Smooth muscle cell (in vitro differentiated cells): ENCODE results near the gene UBE3B. TPM values are rescaled to one million over a fixed set of nuclear protein-coding genes. Genes with fewer than 3 reads are reported as not detected.

Experiments
- DNase-seq: peaks from one replicate; lab custom pipeline; 2025; ENCODE audit not compliant: unreplicated experiment; lab: John Stamatoyannopoulos, UW
- H2AFZ ChIP-seq: fragments of 200-600 bp; sonication (generic); 2 replicates; pipeline ENCODE4 v1.6.0; 2016; ENCODE audit warnings: antibody characterized with exemption, low read depth, mild to moderate bottlenecking
- H3F3A ChIP-seq: fragments of 200-600 bp; sonication (generic); 2 replicates; pipeline ENCODE4 v1.6.0; 2017; ENCODE audit warnings: antibody characterized with exemption, low read depth
- H3K27ac ChIP-seq: fragments of 200-600 bp; sonication (generic); 2 replicates; pipeline ENCODE4 v1.5.1; 2016; ENCODE audit warnings: low read depth, mild to moderate bottlenecking
- H3K27me3 ChIP-seq: fragments of 200-600 bp; sonication (generic); 2 replicates; pipeline ENCODE4 v1.6.1; 2016; ENCODE audit warnings: low read depth, mild to moderate bottlenecking
- H3K36me3 ChIP-seq: fragments of 200-600 bp; sonication (generic); 2 replicates; pipeline ENCODE4 v1.5.1; 2016; ENCODE audit warnings: low read depth
- H3K4me1 ChIP-seq: fragments of 200-600 bp; sonication (generic); 2 replicates; pipeline ENCODE4 v1.5.1; 2016; ENCODE audit warnings: low read depth
- H3K4me2 ChIP-seq: fragments of 200-600 bp; sonication (generic); 2 replicates; pipeline ENCODE4 v1.6.0; 2016; ENCODE audit warnings: mild to moderate bottlenecking
- H3K4me3 ChIP-seq: fragments of 200-600 bp; sonication (generic); 2 replicates; pipeline ENCODE4 v1.5.1; 2016; ENCODE audit warnings: mild to moderate bottlenecking
- H3K79me2 ChIP-seq: fragments of 200-600 bp; sonication (generic); 2 replicates; pipeline ENCODE4 v1.6.0; 2016; ENCODE audit warnings: low read depth, mild to moderate bottlenecking
- H3K9ac ChIP-seq: fragments of 200-600 bp; sonication (generic); 2 replicates; pipeline ENCODE4 v1.6.0; 2016; ENCODE audit warnings: low read depth
- H3K9me3 ChIP-seq: fragments of 200-600 bp; sonication (generic); replicated peaks from 2 replicates; pipeline ENCODE4 v1.5.1; 2016; ENCODE audit warnings: low read depth
- H4K20me1 ChIP-seq: fragments of 200-600 bp; sonication (generic); 2 replicates; pipeline ENCODE4 v1.6.0; 2016; ENCODE audit warnings: low read depth
- WGBS: methylation state at CpG from one replicate; pipeline ENCODE4 v1.1.7; 2016; ENCODE audit warnings: low lambda C conversion rate; 5-methylcytosine and 5-hydroxymethylcytosine counted together
- polyA plus RNA-seq: library from polyadenylated mRNA; unstranded; fragments of >200 nt; fragmentation: Nextera tagmentation; extraction: Ambion mirVana; gene quantifications from 2 replicates; pipeline ENCODE4 v1.2.1, GENCODE V29; 2016
- total RNA-seq: library from RNA; depleted of rRNA; stranded (reverse); fragments of >200 nt; gene quantifications from 2 replicates; pipeline ENCODE4 v1.2.3, GENCODE V29; 2014
- TF ChIP-seq, protein P1 (sequence below): fragments of 200-600 bp; sonication (generic); IDR thresholded peaks from 2 replicates; pipeline ENCODE4 v1.5.1; 2017; ENCODE audit warnings: borderline replicate concordance, mild to moderate bottlenecking, antibody characterized with exemption; ENCODE audit not compliant: insufficient read depth, poor library complexity, severe bottlenecking

Gene UBE3B
- total and polyA plus RNA-seq, 2 experiments from 2014 or later = 21.8 to 62.9 TPM

DNA sequence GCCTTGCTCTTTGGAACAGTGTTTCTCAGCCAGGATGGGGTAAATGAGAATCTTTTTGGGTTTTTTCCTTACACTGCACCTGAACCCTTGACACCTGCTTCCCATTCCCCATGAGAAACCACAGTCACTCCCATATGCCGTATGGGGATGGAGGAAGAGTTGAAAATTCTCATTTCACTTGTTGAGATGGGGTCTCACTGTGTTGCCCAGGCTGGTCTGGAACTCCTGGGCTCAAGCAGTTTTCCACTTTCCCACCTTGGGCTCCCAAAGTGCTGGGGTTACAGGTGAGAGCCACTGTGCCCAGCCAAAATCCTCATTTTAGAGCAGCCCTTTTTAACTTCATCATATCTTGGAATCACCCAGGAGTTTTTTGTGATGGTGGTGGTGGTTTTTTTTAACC lies 99.9 kb downstream of the UBE3B start:
- H3K4me1 ChIP-seq = peaks cover 18% of the 10 kb centered on the region
- H3K9ac ChIP-seq = no peak overlapping the region
- 89% methylated on average over 1 of the region's 1 CpG for WGBS
- no peak overlapping the region for H3K4me2 ChIP-seq
- TF ChIP-seq, protein P1, sequence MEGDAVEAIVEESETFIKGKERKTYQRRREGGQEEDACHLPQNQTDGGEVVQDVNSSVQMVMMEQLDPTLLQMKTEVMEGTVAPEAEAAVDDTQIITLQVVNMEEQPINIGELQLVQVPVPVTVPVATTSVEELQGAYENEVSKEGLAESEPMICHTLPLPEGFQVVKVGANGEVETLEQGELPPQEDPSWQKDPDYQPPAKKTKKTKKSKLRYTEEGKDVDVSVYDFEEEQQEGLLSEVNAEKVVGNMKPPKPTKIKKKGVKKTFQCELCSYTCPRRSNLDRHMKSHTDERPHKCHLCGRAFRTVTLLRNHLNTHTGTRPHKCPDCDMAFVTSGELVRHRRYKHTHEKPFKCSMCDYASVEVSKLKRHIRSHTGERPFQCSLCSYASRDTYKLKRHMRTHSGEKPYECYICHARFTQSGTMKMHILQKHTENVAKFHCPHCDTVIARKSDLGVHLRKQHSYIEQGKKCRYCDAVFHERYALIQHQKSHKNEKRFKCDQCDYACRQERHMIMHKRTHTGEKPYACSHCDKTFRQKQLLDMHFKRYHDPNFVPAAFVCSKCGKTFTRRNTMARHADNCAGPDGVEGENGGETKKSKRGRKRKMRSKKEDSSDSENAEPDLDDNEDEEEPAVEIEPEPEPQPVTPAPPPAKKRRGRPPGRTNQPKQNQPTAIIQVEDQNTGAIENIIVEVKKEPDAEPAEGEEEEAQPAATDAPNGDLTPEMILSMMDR = no peak
- H4K20me1 ChIP-seq = no peaks in the 10 kb centered on the region
- no peak overlapping the region for H3K27ac ChIP-seq
- no peaks in the 10 kb centered on the region for H3K27me3 ChIP-seq
- no peak overlapping the region for H3K4me3 ChIP-seq
- H3K9me3 ChIP-seq = no peaks in the 10 kb centered on the region
- peaks cover 4% of the 10 kb centered on the region for H3K36me3 ChIP-seq
- peaks cover 32% of the 10 kb centered on the region for H3K79me2 ChIP-seq
- H3F3A ChIP-seq = peaks cover 3% of the 10 kb centered on the region
- no peak overlapping the region for H2AFZ ChIP-seq
- DNase-seq = no peak

GRCh38 chr12:109578330-109578927 lies 101.0 kb downstream of the UBE3B start:
- Histone ChIP-seq H3K9ac (no peak overlapping the region), H4K20me1 (no peaks in the 10 kb centered on the region), H3K9me3 (no peaks in the 10 kb centered on the region), H3K36me3 (peaks cover 4% of the 10 kb centered on the region), H3F3A (peaks cover 3% of the 10 kb centered on the region), H3K27me3 (no peaks in the 10 kb centered on the region), H3K4me3 (no peak overlapping the region), H3K79me2 (peaks cover 32% of the 10 kb centered on the region), H3K4me2 (no peak overlapping the region), H3K27ac (no peak overlapping the region), H3K4me1 (peaks cover 11% of the 10 kb centered on the region), H2AFZ (no peak overlapping the region)
- DNase-seq = no peak
- WGBS = 87% methylated on average over 8 of the region's 8 CpGs
- TF ChIP-seq, protein P1 = no peak

GRCh38 chr12:109579639-109580038 lies 102.2 kb downstream of the UBE3B start:
- Histone ChIP-seq H3K9me3 (no peaks in the 10 kb centered on the region), H3K27ac (no peak overlapping the region), H4K20me1 (peaks cover 5% of the 10 kb centered on the region), H3K4me3 (no peak overlapping the region), H3K4me2 (no peak overlapping the region), H2AFZ (no peak overlapping the region), H3K36me3 (peaks cover 4% of the 10 kb centered on the region), H3K9ac (no peak overlapping the region), H3F3A (peaks cover 3% of the 10 kb centered on the region), H3K27me3 (no peaks in the 10 kb centered on the region), H3K4me1 (peaks cover 5% of the 10 kb centered on the region), H3K79me2 (peaks cover 22% of the 10 kb centered on the region)
- TF ChIP-seq, protein P1 = no peak
- DNase-seq = no peak
- WGBS = 94% methylated on average over 7 of the region's 7 CpGs

GRCh38 chr12:109580272-109580671 lies 102.8 kb downstream of the UBE3B start:
- H3K79me2 ChIP-seq = peaks cover 16% of the 10 kb centered on the region
- no peak overlapping the region for H2AFZ ChIP-seq
- H3K9ac ChIP-seq = no peak overlapping the region
- H3K4me3 ChIP-seq = no peak overlapping the region
- no peak for DNase-seq
- H3K36me3 ChIP-seq = peaks cover 4% of the 10 kb centered on the region
- no peaks in the 10 kb centered on the region for H3K27me3 ChIP-seq
- H3K9me3 ChIP-seq = no peaks in the 10 kb centered on the region
- peaks cover 3% of the 10 kb centered on the region for H3F3A ChIP-seq
- H3K4me1 ChIP-seq = no peaks in the 10 kb centered on the region
- WGBS = 92% methylated on average over 8 of the region's 8 CpGs
- TF ChIP-seq, protein P1 = no peak
- H3K27ac ChIP-seq = no peak overlapping the region
- no peak overlapping the region for H3K4me2 ChIP-seq
- peaks cover 11% of the 10 kb centered on the region for H4K20me1 ChIP-seq
